HG02840 (cell line): ENCODE measurements around the gene GRIK3.

Experiments used
- ATAC-seq: cut with Tn5 transposase; IDR thresholded peaks from one replicate; pipeline ENCODE4 v1.9.1; 2021; ENCODE audit warnings: mild to moderate bottlenecking, moderate library complexity, moderate number of reproducible peaks; ENCODE audit not compliant: unreplicated experiment, low FRiP score

The GRIK3 gene

DNA sequence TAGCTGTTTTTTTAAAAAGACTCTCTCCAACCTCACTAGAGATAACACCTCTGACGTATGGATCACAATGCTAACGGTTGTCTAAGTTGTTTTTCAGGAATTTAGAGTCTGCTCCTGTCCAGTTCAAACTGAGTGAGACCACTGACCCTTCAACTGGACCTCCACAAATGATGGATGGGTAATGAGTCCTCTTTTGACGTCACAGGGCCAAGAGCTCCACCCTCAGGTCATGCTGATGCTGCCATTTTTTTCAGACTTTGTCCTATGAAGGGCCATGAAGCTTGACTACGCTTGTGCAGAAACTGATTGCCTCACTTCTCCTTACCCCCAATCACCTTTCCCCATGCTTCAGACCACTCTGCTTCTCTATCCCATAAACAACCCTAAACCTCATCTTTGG lies 16.6 kb downstream of the GRIK3 start:
- no peak for ATAC-seq

DNA sequence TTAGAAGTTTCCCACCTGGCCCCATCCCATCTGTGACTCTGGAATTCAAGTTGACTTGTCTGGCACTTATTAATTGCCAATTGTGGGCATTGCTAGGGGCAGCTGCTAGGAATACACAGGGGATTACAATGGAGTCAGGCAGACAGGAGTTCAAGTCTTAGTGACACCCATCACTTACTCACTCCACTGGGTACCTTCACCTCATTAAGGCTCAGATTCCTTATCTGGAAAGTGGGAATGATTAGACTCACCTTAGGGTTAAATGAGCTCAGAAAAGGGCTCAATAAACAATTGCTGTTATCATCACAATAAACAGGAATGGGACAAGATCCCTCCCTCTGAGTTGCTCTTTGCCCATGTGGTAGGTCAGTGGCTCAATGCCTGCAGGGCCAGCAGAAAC lies 18.2 kb downstream of the GRIK3 start:
- no peak for ATAC-seq

GRCh38 chr1:37015713-37016112 lies 18.6 kb downstream of the GRIK3 start:
- ATAC-seq, result no peak

- ATAC-seq, result no peak
Observed at GRCh38 chr1:37012226-37012625, 22.1 kb downstream of the GRIK3 start.

GRCh38 chr1:37010011-37010410 lies 24.3 kb downstream of the GRIK3 start:
- no peak for ATAC-seq

GRCh38 chr1:37009521-37009920 lies 24.8 kb downstream of the GRIK3 start:
- no peak for ATAC-seq

DNA sequence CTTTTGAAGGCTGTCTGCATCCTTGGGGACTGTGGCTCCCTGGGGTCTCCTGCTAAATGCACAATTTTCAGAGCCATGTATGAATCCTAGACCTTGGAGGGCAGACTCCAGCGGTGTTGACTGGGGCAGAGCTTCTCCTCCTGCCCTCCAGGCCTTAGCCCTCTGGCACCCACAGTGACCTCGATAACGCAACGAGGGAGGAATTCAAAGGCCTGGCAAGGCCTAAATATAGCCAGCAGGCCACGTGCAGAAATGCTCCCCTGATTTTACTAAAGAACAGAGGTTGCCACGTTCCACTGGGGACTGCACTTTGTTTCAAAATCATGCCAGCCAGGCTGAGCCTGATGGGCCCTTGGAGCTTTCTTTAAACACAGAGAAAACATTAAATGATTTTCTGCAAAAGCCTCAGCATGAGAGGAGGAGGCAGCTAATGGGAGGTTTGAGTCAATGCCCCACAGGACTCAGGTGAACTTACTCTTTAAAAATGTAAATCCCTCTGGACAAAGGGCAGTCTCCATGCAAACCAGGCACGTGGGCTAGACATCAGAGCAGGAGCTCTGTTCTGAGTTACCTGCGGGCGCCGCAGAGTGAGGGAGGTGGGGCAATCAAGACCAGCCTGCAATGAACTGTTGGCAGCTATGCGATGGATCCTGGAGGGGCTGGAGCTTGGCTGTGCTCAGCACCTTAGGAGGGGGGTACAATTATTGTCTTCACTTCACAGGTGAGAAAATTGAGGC lies 28.0 kb downstream of the GRIK3 start:
- ATAC-seq, result no peak

GRCh38 chr1:37002898-37003297 lies 31.4 kb downstream of the GRIK3 start:
- no peak for ATAC-seq

DNA sequence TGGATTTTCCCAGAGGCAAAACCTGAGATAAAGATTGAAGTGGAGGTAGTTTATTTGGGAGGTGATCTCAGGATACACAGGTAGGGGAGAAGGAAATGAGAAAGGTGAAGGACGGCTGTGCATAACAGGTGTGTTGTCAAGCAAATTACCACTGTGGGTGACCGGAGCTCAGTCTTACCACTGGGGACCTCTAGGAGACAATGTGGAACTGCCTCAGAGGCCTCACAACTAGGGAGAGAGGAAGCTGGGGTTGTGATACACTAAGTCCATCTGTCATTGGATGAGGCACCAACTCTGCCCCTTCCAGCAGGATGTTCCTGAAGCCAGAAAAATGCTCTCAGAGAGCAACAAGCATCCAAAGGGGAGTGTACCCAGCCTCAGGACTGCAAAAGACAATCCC lies 32.6 kb downstream of the GRIK3 start:
- no peak for ATAC-seq

- ATAC-seq, result no peak
Observed at GRCh38 chr1:36996106-36996505, 38.2 kb downstream of the GRIK3 start.

DNA sequence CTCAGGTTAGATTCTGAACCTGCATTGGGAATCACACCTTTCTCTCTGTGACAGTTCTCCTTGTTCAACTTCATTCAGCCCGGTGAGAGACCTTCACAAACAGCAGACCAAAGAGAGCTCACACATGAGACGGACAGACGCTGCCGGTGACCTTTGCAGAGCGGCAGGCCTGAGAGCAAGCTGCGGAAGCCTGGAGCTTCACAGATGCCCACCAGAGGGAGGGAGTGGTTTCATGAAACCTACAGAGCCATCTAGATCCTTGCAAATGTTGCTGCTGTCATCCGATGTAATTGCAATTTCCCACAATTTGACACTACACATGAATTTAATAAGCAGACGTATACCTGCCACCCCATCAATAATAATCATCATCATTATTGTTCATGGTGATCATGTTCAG lies 39.4 kb downstream of the GRIK3 start:
- no peak for ATAC-seq

DNA sequence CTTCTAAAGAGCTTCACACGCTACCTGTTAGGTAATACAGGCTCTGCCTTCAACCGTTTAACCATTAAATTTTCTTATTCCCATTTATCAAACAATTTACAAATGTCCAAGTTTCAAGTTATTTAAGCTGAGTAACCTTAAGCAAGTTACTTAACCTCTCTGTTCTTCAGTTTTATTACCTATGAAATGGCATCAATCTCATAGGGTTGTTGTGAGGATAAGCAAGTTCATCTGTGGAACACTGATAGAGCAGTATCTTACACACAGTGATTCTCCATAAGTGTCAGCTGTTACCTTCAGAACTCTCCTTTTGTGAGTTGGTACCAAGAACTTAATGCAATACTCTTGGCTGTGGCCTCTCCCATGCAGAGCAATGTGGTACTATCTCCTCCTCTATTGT lies 40.0 kb downstream of the GRIK3 start:
- ATAC-seq, result no peak

DNA sequence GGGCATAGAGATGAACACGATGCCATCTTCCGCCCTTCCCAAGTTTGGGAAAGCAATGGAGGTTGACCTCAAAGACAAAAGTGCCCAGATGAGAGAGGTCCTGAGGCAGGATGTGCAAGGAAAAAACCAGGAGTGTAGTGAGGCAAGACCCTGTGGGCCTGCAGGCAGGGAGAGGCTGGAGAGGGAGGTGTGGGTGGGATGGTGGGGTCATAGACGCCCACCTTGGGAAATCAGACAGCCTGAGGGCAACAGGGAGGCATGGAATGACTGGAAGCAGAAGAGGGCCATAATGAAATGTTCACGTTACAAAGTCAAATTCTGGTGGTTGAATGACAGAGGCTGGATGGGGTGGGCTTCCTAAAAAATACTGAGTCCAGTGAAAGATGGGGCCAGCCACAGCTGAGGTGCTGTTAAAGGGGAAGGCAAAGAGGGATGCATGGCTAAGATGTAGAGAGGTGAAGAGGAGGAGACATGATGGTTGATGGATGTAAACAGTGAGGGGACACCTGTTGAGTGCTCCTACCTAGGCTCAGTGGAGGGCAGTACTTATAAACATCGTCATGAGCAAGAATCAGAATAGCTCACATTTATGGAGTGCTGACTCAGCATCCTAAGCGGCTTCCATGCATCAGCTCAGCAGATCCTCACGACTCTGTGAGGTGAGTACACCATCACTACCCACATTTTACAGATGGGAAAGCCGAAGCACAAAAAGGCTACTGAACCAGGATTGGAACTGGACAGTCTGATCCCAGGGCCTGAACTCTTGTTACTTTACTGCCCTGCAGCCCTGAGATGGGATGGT lies 42.0 kb downstream of the GRIK3 start:
- ATAC-seq, result no peak

DNA sequence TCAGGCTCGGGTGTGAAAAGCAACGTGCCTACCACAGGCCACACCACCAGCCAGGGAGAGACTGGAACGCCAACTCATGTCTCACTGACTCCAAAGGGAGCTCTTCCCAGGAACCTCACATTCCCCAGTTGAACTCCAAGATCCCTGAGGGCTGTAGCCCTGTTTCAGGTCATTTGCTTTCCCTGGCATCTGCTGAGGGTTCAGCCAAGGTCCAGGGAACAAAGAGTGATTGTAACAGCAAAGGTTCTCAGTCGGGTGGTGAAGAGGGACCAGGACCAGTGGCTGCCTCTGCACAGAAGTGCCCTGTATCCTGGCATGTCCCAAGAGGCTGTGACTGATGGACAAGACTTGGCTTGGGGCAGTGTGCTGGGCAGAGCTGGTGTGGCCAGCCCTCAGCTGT lies 42.8 kb downstream of the GRIK3 start:
- no peak for ATAC-seq

DNA sequence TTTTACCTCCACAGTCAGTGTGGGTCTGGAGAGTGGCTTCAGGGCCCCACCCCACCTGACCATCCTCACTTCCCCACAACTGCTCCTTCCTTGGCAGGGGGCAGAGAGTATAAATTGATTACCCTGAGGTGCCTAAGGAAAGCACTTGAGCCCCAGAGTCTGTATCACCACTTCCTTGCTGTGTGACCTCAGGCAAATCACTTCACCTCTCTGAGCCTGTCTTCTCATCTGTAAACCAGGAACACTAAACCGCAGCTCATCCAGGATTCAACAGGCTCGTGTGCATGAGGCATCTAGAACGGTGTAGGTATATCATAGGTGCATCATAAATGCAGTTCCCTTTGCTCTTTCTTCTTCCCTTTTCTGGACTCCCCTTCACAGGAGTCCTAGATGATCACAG lies 43.4 kb downstream of the GRIK3 start:
- ATAC-seq, result no peak

DNA sequence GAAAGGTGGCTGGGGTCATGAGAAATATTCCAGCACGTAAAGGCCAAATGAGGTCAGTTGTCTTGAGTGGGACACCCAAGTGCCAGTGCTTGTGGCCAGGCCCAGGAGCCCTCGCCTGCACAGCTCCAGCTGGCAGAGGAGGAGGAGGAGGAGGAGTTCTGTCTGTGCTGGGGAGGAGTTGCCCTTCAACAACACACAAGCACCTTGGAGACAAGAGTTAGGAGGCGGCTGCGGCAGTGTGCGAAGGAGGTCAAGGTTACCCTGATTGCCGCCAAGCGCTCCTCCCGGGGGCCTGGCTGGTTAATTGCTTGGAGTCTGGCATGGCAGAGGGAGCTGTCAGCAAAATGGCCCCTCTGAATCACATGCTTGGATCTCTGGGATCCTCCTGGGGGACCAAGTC lies 45.1 kb downstream of the GRIK3 start:
- no peak for ATAC-seq

DNA sequence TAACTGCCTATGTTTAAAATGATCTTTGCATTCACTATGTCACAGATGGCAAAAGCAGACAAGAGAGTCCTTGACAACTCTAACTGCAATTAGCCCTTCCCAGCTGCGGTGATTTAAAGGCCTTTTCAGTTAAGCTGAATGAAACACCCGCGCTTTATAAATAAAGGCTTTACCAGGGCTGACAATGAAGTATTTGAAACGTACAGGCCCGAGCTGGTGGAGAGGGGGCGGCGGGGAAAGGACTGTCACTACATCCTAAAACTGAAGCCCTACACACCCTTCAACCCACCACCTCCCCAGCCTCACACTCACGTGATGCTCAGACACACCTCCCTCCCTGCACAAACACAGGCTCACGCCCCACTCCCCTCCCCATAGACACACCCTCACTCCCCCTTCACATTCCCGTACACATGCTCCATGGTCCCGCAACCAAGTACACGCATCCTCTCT lies 45.5 kb downstream of the GRIK3 start:
- no peak for ATAC-seq

DNA sequence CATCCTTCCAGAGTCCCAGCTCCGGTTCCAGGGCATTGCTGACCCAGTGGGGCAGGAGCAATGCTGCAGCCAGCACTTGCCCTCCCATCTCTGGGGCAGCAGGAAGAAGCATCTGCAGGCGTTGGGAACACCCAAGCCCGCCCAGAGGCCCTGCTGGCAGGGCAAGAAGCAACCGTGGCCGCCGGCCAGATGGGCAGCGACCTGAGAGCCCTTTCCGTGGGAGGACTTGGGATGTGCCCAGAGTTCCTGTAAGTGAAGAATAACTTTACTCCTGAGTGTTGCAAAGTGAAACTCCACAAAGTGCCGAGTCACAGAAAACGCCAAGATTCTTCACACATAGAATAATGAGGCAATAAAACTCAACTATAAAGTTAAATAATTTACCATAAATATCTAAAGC lies 46.0 kb downstream of the GRIK3 start:
- no peak for ATAC-seq

DNA sequence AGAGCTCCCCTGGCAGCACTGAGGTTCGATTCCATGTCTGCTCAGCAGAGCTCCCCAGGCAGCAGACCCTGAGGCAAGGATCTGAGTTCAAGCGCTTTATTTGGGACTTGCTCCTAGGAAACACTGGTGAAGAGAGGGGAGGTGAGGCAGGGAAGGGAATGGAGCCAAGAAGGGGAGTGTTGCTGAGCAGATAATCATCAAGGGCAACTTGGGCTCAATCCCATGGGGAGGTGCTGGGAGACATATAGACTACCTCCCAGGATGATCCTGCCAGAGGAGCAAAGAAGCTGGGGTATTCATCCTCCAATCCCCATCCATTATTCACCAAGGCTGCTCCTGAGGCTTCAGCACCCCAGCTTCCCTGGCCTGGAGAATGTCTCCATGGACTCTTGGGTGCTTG lies 47.0 kb downstream of the GRIK3 start:
- no peak for ATAC-seq

- ATAC-seq, result no peak
Observed at GRCh38 chr1:36986241-36986985, 47.9 kb downstream of the GRIK3 start.

GRCh38 chr1:36984675-36985074 lies 49.6 kb downstream of the GRIK3 start:
- no peak for ATAC-seq
